NCI-H187 (cell line): ENCODE results near the gene IPPK.
"Not testable (repeated sequence)": the region's sequence is repeated elsewhere in the genome, so short reads cannot be mapped to it uniquely, and the experiment has no call there.

Experiments used
- DNase-seq, 2 experiments: peaks; one replicate each; lab custom pipeline; 2025; lab: John Stamatoyannopoulos, UW

Gene IPPK

GRCh38 chr9:92637326-92637725 lies 32.6 kb downstream of the IPPK start:
- DNase-seq, result no peak

GRCh38 chr9:92636627-92637026 lies 33.3 kb downstream of the IPPK start:
- DNase-seq, result no peak

- no peak for DNase-seq
Observed at GRCh38 chr9:92635760-92636159, 34.2 kb downstream of the IPPK start.

- no peak for DNase-seq
Observed at GRCh38 chr9:92634712-92635605, 35.0 kb downstream of the IPPK start.

GRCh38 chr9:92633614-92634278 lies 36.2 kb downstream of the IPPK start:
- no peak for DNase-seq

GRCh38 chr9:92632641-92633040 lies 37.3 kb downstream of the IPPK start:
- no peak for DNase-seq

- DNase-seq, result no peak
Observed at GRCh38 chr9:92631452-92632343, 38.2 kb downstream of the IPPK start.

GRCh38 chr9:92627651-92628050 lies 42.3 kb downstream of the IPPK start:
- DNase-seq, result no peak

GRCh38 chr9:92626484-92626883 lies 43.4 kb downstream of the IPPK start:
- no peak for DNase-seq

GRCh38 chr9:92623936-92624335 lies 46.0 kb downstream of the IPPK start:
- not testable (repeated sequence) for DNase-seq

- DNase-seq, result no peak
Observed at GRCh38 chr9:92620845-92621244, 49.1 kb downstream of the IPPK start.

- DNase-seq, result no peak
Observed at GRCh38 chr9:92619601-92620300, 50.2 kb downstream of the IPPK start.

- DNase-seq, result no peak
Observed at GRCh38 chr9:92618633-92619225, 51.2 kb downstream of the IPPK start.

GRCh38 chr9:92617951-92618510 lies 51.9 kb downstream of the IPPK start:
- DNase-seq, result no peak

GRCh38 chr9:92617195-92617813 lies 52.6 kb downstream of the IPPK start:
- DNase-seq, result no peak

GRCh38 chr9:92616655-92617111 lies 53.2 kb downstream of the IPPK start:
- DNase-seq, result no peak

- DNase-seq, result no peak
Observed at GRCh38 chr9:92616199-92616641, 53.7 kb downstream of the IPPK start.

GRCh38 chr9:92615790-92616189 lies 54.1 kb downstream of the IPPK start:
- no peak for DNase-seq

GRCh38 chr9:92614763-92615461 lies 55.0 kb downstream of the IPPK start:
- DNase-seq, result no peak

GRCh38 chr9:92614123-92614510 lies 55.8 kb downstream of the IPPK start:
- no peak for DNase-seq
